OCI-LY3 (cell line): ENCODE results near the gene C6.

ENCODE experiments used
- H2AFZ ChIP-seq: fragments of 200-600, 300-600 bp; shearing (Covaris generic); 2 replicates; pipeline ENCODE4 v1.6.0; 2014; ENCODE audit warnings: antibody characterized with exemption, low read depth, low read length
- H3K27ac ChIP-seq: fragments of 200-600, 300-600 bp; sonication (generic); 2 replicates; pipeline ENCODE4 v1.5.1; 2014; ENCODE audit warnings: mild to moderate bottlenecking, low read length, moderate library complexity, mixed read lengths
- H3K27me3 ChIP-seq: fragments of 200-600, 300-600 bp; sonication (generic); 2 replicates; pipeline ENCODE4 v1.6.1; 2014; ENCODE audit warnings: low read depth, low read length, mixed read lengths
- H3K36me3 ChIP-seq: fragments of 200-600, 300-600 bp; sonication (generic); replicated peaks from 2 replicates; pipeline ENCODE3; 2014; ENCODE audit warnings: low read depth, low read length, mixed read lengths
- H3K4me1 ChIP-seq: fragments of 300-600, 200-600 bp; sonication (generic); 2 replicates; pipeline ENCODE4 v1.6.1; 2014; ENCODE audit warnings: low read length, mixed read lengths
- H3K4me2 ChIP-seq: fragments of 200-600, 300-600 bp; sonication (generic); 2 replicates; pipeline ENCODE4 v1.6.1; 2014; ENCODE audit warnings: low read length, mixed read lengths
- H3K4me3 ChIP-seq: fragments of 300-600, 200-600 bp; sonication (generic); 2 replicates; pipeline ENCODE4 v1.5.1; 2014; ENCODE audit warnings: antibody characterized with exemption, mild to moderate bottlenecking, low read length, moderate library complexity
- H3K79me2 ChIP-seq: fragments of 300-600, 200-600 bp; shearing (Covaris generic); 2 replicates; pipeline ENCODE4 v1.6.1; 2014; ENCODE audit warnings: mild to moderate bottlenecking, low read length, mixed read lengths
- H3K9ac ChIP-seq: fragments of 300-600, 200-600 bp; shearing (Covaris generic); 2 replicates; pipeline ENCODE4 v1.6.0; 2014; ENCODE audit warnings: mild to moderate bottlenecking, low read length, moderate library complexity
- H3K9me3 ChIP-seq: fragments of 200-600, 300-600 bp; shearing (Covaris generic); 2 replicates; pipeline ENCODE4 v1.6.1; 2014; ENCODE audit warnings: low read length, mixed read lengths; ENCODE audit not compliant: insufficient read depth
- H4K20me1 ChIP-seq: fragments of 200-600, 300-600 bp; sonication (generic); 2 replicates; pipeline ENCODE4 v1.6.1; 2016; ENCODE audit warnings: low read length, mixed read lengths; ENCODE audit not compliant: insufficient read depth
- EZH2phosphoT487 ChIP-seq: fragments of 200-600 bp; shearing (Covaris generic); IDR thresholded peaks from 2 replicates; pipeline ENCODE4 v1.6.1; 2018; ENCODE audit warnings: antibody characterized with exemption, mixed run types, low read depth
- TF ChIP-seq, protein P1 (sequence below): fragments of 200-600, 300-600 bp; sonication (generic); IDR thresholded peaks from 2 replicates; pipeline ENCODE4 v1.5.1; 2014; ENCODE audit warnings: antibody characterized with exemption, low read length, low read depth

C6 gene

DNA sequence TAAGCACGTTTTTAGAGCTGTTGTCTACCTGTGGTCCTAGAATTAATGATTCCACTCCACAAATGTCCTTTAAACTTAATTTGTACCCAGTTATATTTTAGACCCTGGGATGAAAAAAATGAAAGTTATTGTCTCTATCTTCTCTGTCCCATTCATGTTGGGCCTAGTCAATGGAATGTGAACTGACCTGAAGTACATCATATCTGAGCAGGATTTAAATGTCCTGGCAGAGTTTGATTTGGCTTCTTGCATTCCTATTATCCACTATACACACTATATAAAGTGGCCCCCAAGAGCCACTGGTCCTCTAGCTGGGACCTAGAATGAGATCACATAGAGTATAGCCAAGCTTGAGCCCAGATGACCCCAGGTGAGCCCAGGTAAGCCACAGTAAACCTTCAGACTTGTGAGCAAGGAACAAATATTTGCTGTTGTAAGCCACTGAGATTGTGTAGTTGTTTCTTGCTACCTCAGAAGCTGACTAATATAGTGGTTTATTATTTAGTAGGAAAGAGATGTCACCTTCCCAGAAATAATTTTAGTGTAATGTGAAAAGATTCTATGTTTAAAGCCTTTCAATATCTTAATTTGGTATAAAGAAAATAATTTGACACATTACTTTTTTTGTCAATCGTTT lies 37.1 kb upstream of the C6 start:
- no peak overlapping the region for H3K9ac ChIP-seq
- TF ChIP-seq EZH2phosphoT487, result no peak
- TF ChIP-seq, protein P1, sequence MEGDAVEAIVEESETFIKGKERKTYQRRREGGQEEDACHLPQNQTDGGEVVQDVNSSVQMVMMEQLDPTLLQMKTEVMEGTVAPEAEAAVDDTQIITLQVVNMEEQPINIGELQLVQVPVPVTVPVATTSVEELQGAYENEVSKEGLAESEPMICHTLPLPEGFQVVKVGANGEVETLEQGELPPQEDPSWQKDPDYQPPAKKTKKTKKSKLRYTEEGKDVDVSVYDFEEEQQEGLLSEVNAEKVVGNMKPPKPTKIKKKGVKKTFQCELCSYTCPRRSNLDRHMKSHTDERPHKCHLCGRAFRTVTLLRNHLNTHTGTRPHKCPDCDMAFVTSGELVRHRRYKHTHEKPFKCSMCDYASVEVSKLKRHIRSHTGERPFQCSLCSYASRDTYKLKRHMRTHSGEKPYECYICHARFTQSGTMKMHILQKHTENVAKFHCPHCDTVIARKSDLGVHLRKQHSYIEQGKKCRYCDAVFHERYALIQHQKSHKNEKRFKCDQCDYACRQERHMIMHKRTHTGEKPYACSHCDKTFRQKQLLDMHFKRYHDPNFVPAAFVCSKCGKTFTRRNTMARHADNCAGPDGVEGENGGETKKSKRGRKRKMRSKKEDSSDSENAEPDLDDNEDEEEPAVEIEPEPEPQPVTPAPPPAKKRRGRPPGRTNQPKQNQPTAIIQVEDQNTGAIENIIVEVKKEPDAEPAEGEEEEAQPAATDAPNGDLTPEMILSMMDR, result no peak

DNA sequence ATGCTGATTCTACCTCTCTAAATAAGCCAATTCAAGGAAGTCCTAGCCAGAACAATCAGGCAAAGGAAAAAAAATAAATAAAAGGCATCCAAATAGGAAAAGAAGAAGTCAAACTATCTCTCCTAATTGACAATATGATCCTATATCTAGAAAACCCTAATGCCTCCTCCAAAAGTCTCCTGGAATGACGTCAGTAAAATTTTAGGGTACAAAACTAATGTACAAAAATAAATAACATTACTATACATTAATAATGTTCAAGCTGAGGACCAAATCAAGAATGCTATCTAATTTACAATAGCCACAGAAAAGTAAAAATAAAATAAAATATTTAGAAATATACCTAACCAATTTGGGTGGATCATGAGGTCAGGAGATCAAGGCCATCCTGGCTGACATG lies 33.8 kb upstream of the C6 start:
- Histone ChIP-seq H4K20me1 (no peaks in the 10 kb centered on the region), H3K4me3 (no peak overlapping the region), H3K9me3 (no peaks in the 10 kb centered on the region), H3K36me3 (no peaks in the 10 kb centered on the region), H2AFZ (no peak overlapping the region), H3K4me1 (no peaks in the 10 kb centered on the region), H3K27me3 (no peaks in the 10 kb centered on the region), H3K79me2 (no peaks in the 10 kb centered on the region), H3K27ac (no peak overlapping the region), H3K4me2 (no peak overlapping the region), H3K9ac (no peak overlapping the region)
- TF ChIP-seq, protein P1, result no peak
- TF ChIP-seq EZH2phosphoT487, result no peak

More for the DNA sequence above, 37.1 kb upstream of the C6 start:
- H2AFZ ChIP-seq, result no peak overlapping the region
- no peaks in the 10 kb centered on the region for H3K9me3 ChIP-seq
- H3K4me2 ChIP-seq, result no peak overlapping the region
- H3K27me3 ChIP-seq, result no peaks in the 10 kb centered on the region
- H3K36me3 ChIP-seq, result no peaks in the 10 kb centered on the region
- no peaks in the 10 kb centered on the region for H3K79me2 ChIP-seq
- no peaks in the 10 kb centered on the region for H4K20me1 ChIP-seq
- no peak overlapping the region for H3K27ac ChIP-seq
- H3K4me3 ChIP-seq, result no peak overlapping the region
- no peaks in the 10 kb centered on the region for H3K4me1 ChIP-seq

DNA sequence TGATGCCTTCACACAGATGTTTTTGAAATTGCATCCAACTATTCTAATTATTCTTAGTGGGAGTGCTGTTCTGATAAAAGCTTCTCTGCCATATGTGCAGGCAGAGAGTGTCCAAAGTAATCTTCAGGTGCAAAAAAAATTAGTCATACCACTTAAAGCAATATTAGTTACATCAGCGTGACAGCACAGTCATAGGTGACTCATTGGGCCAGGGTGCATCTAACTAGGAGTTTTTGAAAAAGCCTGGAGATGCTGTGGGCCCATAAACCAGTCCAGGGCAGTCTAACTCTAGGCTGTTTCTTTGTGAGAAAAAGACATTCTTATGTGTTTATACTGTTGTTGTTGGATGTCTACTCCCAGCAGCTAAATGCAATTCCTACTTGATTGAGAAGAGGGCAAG lies 33.0 kb upstream of the C6 start:
- TF ChIP-seq, protein P1, result no peak
- no peak for TF ChIP-seq EZH2phosphoT487
- no peak overlapping the region for H3K9ac ChIP-seq
- no peaks in the 10 kb centered on the region for H3K36me3 ChIP-seq
- H3K27ac ChIP-seq, result no peak overlapping the region
- H3K4me1 ChIP-seq, result peaks cover 3% of the 10 kb centered on the region
- no peak overlapping the region for H2AFZ ChIP-seq
- no peak overlapping the region for H3K4me3 ChIP-seq
- no peaks in the 10 kb centered on the region for H3K27me3 ChIP-seq
- no peaks in the 10 kb centered on the region for H4K20me1 ChIP-seq
- H3K79me2 ChIP-seq, result no peaks in the 10 kb centered on the region
- H3K4me2 ChIP-seq, result no peak overlapping the region
- H3K9me3 ChIP-seq, result no peaks in the 10 kb centered on the region

DNA sequence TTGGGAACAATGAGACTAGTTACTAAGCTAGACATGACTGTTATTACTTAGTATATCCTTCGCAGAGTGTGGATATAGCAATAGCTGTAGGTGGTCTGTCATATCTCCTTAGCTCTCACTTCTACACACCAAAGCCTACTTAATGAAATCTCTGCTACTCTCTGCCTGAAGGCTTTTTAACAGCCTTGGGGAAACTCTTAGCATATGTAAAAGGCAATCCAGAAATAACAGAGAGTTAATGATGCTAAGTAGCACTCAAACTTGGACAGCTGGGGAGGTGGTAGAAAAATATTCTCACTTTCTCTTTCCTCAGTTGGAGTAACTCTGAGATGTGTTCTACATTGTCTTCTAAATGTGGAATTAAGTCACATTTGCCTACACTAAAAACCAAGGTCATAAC lies 30.2 kb upstream of the C6 start:
- no peak for TF ChIP-seq EZH2phosphoT487
- TF ChIP-seq, protein P1, result no peak
- H3K4me1 ChIP-seq, result peaks cover 6% of the 10 kb centered on the region
- H3K9me3 ChIP-seq, result no peaks in the 10 kb centered on the region
- H4K20me1 ChIP-seq, result no peaks in the 10 kb centered on the region; the same call in 1 of the 2 replicates
- no peaks in the 10 kb centered on the region for H3K36me3 ChIP-seq
- no peak overlapping the region for H3K27ac ChIP-seq
- H3K27me3 ChIP-seq, result no peaks in the 10 kb centered on the region
- no peaks in the 10 kb centered on the region for H3K79me2 ChIP-seq
- no peak overlapping the region for H2AFZ ChIP-seq
- no peak overlapping the region for H3K9ac ChIP-seq
- no peak overlapping the region for H3K4me3 ChIP-seq
- no peak overlapping the region for H3K4me2 ChIP-seq
